ENCODE data around the gene VDAC1. TPM values are rescaled to one million over a fixed set of nuclear protein-coding genes. Genes with fewer than 3 reads are reported as not detected.

The VDAC1 gene
- total RNA-seq, 1 donor from 2014 or later, result 165 TPM

GRCh38 chr5:133928587-133929393 lies 76.0 kb downstream of the VDAC1 start:
- no peak for DNase-seq (ENCODE audit: low spot score)
- Mint-ChIP-seq H3K4me1 (ENCODE audit: unreplicated experiment) (peaks cover 10% of the 10 kb centered on the region), H3K9me3 (ENCODE audit: unreplicated experiment) (no peaks in the 10 kb centered on the region), H3K36me3 (ENCODE audit: low read depth, unreplicated experiment) (no peaks in the 10 kb centered on the region), H3K27me3 (ENCODE audit: unreplicated experiment) (peaks cover 3% of the 10 kb centered on the region), H3K4me3 (ENCODE audit: unreplicated experiment) (no peak overlapping the region), H3K27ac (ENCODE audit: unreplicated experiment) (no peak overlapping the region)
- TF ChIP-seq, protein P1, sequence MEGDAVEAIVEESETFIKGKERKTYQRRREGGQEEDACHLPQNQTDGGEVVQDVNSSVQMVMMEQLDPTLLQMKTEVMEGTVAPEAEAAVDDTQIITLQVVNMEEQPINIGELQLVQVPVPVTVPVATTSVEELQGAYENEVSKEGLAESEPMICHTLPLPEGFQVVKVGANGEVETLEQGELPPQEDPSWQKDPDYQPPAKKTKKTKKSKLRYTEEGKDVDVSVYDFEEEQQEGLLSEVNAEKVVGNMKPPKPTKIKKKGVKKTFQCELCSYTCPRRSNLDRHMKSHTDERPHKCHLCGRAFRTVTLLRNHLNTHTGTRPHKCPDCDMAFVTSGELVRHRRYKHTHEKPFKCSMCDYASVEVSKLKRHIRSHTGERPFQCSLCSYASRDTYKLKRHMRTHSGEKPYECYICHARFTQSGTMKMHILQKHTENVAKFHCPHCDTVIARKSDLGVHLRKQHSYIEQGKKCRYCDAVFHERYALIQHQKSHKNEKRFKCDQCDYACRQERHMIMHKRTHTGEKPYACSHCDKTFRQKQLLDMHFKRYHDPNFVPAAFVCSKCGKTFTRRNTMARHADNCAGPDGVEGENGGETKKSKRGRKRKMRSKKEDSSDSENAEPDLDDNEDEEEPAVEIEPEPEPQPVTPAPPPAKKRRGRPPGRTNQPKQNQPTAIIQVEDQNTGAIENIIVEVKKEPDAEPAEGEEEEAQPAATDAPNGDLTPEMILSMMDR (IDR thresholded peaks at IDR 0.05; ENCODE audit: unreplicated experiment), result no peak

DNA sequence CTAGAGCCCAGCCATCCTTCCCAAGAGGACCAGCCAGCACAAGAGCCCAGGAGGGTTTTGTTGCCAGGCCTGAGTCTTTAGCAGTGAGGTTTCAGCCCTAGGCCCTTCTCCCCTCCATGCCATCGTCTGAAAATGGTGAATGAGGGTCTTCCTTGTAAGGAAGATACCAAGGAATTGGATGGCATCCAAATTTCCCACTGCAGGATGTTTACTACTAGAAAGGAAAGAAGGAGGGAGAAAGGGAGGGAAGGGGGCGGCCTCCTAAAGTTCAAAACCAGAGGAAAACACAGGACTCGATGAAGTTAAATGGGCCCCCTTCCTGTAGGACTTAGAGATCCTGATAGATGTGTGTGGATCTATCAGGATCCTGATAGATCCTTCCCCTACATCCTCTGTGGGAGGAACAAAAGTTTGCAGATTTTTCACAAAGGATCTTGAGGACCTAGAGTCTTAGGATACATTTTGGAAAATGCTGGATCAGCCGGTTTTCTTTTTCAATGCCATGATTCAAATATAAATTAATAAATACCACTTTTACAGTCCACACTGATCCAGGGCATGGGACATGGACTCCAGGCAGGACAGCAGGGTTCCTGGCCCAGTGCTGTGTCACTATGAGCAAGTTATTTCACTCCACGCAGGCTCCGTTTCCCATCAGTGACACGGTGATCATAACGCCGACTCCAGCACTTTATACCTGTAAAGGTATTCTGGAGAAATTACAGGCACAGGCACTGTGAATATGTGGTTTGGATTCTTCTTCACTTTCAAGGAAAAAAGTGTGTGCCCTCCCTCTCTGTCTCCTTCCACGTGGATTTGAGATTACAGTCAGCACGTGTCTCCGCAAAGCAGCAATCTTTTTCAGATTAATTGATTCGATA lies 77.2 kb downstream of the VDAC1 start:
- Mint-ChIP-seq H3K4me3 (ENCODE audit: unreplicated experiment) (no peak overlapping the region), H3K9me3 (ENCODE audit: unreplicated experiment) (no peaks in the 10 kb centered on the region), H3K4me1 (ENCODE audit: unreplicated experiment) (peaks cover 10% of the 10 kb centered on the region), H3K36me3 (ENCODE audit: low read depth, unreplicated experiment) (no peaks in the 10 kb centered on the region), H3K27me3 (ENCODE audit: unreplicated experiment) (peaks cover 1% of the 10 kb centered on the region), H3K27ac (ENCODE audit: unreplicated experiment) (no peak overlapping the region)
- TF ChIP-seq, protein P1 (IDR thresholded peaks at IDR 0.05; ENCODE audit: unreplicated experiment), result no peak
- DNase-seq (ENCODE audit: low spot score), result no peak

DNA sequence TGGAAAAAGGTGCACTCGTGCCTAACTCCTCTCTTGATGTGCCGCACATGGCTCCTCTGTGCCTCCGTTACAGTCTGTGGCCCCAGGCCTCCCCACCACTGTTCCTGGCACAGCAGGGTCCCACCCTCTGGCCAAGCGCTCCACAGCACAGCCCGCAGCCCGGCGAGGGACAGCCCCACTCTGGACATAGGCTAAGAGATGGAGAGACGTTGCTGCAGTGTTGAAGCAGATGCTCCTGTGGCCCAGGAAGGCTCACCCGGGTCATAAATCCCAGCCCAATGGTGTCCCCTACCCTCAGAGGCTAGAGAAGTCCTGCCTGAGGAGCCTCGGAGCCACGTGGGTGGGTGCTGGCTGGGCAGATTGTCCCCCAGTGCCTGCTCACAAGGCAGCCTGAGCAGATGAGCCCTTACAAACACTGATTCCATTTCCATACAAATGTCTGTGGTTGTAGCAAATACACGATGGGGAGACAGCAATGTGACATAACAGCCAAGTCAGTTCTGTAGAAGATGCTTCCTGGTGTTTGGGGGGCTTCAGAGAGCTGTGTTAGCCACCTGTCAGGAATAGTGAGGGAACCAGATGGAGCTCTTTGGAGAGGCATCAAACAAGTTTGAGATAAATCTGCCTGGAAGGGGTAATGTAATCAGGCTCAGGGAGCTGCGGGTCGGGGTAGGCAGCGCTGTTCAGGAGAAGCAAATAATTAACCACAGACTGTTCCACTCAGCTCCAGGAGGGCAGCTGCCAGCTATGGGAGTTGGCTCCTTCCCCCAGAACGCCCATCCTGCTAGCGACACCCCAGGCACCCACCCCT lies 78.1 kb downstream of the VDAC1 start:
- no peak overlapping the region for H3K27ac Mint-ChIP-seq (ENCODE audit: unreplicated experiment)
- H3K4me1 Mint-ChIP-seq (ENCODE audit: unreplicated experiment), result peaks cover 10% of the 10 kb centered on the region
- DNase-seq (ENCODE audit: low spot score), result no peak
- H3K36me3 Mint-ChIP-seq (ENCODE audit: low read depth, unreplicated experiment), result no peaks in the 10 kb centered on the region
- no peak overlapping the region for H3K4me3 Mint-ChIP-seq (ENCODE audit: unreplicated experiment)
- H3K9me3 Mint-ChIP-seq (ENCODE audit: unreplicated experiment), result no peaks in the 10 kb centered on the region
- TF ChIP-seq, protein P1 (IDR thresholded peaks at IDR 0.05; ENCODE audit: unreplicated experiment), result no peak
- H3K27me3 Mint-ChIP-seq (ENCODE audit: unreplicated experiment), result peaks cover 1% of the 10 kb centered on the region

GRCh38 chr5:133925866-133926488 lies 78.8 kb downstream of the VDAC1 start:
- H3K36me3 Mint-ChIP-seq (ENCODE audit: low read depth, unreplicated experiment), result no peaks in the 10 kb centered on the region
- no peaks in the 10 kb centered on the region for H3K27me3 Mint-ChIP-seq (ENCODE audit: unreplicated experiment)
- peaks cover 10% of the 10 kb centered on the region for H3K4me1 Mint-ChIP-seq (ENCODE audit: unreplicated experiment)
- no peak for DNase-seq (ENCODE audit: low spot score)
- no peak overlapping the region for H3K27ac Mint-ChIP-seq (ENCODE audit: unreplicated experiment)
- H3K4me3 Mint-ChIP-seq (ENCODE audit: unreplicated experiment), result no peak overlapping the region
- H3K9me3 Mint-ChIP-seq (ENCODE audit: unreplicated experiment), result no peaks in the 10 kb centered on the region
- TF ChIP-seq, protein P1 (IDR thresholded peaks at IDR 0.05; ENCODE audit: unreplicated experiment), result no peak
